ENCODE measurements around the gene WNT5A. TPM values are rescaled to one million over a fixed set of nuclear protein-coding genes. Genes with fewer than 3 reads are reported as not detected.

WNT5A gene
- total and polyA plus RNA-seq, 9 of the 15 experiments (the other 6 are each of a cell fraction or from before 2014, with no cell fraction given) = 0.11 TPM; not detected in 8

DNA sequence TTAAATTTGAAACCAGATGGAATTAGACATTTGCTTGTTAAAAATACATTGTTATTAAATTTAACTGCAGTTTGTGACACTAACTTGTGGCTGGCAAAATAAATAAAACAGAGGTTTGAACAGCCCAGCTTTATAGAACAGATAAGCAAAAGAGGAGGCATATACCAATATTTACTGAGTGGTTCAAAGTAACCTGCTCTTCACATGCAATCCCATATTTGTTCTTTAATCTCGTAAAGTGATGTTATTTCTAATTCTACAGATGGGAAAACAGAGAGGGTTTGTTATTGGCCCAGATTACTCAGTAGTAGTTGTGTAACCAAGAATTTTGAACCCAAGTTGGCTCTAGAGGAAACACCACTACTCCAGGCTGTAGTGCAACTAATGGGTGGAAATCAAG is 37.6 kb downstream of the WNT5A start:
- DNase-seq (ENCODE audit: extremely low read depth in 1 of 4, low spot score in 3 of 4) (no peak), FAIRE-seq (no peak), ATAC-seq (no peak)
- TF ChIP-seq, protein P1, sequence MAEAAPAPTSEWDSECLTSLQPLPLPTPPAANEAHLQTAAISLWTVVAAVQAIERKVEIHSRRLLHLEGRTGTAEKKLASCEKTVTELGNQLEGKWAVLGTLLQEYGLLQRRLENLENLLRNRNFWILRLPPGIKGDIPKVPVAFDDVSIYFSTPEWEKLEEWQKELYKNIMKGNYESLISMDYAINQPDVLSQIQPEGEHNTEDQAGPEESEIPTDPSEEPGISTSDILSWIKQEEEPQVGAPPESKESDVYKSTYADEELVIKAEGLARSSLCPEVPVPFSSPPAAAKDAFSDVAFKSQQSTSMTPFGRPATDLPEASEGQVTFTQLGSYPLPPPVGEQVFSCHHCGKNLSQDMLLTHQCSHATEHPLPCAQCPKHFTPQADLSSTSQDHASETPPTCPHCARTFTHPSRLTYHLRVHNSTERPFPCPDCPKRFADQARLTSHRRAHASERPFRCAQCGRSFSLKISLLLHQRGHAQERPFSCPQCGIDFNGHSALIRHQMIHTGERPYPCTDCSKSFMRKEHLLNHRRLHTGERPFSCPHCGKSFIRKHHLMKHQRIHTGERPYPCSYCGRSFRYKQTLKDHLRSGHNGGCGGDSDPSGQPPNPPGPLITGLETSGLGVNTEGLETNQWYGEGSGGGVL (CRISPR knock-in tag; IDR thresholded peaks at IDR 0.05) = no peak
- TF ChIP-seq TRIM28 (IDR thresholded peaks at IDR 0.05) (no peak), TEAD4 (IDR thresholded peaks at IDR 0.05; ENCODE audit: low read length) (no peak), TEAD4 (CRISPR knock-in tag; IDR thresholded peaks at IDR 0.05; ENCODE audit: borderline replicate concordance) (no peak), JUNB (CRISPR knock-in tag; conservative IDR thresholded peaks at IDR 0.05) (no peak), PTBP1 (IDR thresholded peaks at IDR 0.05; ENCODE audit: low read depth, low read length) (no peak), ZNF239 (CRISPR knock-in tag; IDR thresholded peaks at IDR 0.05) (no peak), SMARCB1 (IDR thresholded peaks at IDR 0.05; ENCODE audit: insufficient read length, low read depth) (no peak), BMI1 (IDR thresholded peaks at IDR 0.05; ENCODE audit: low read length) (no peak), RHOXF2B (CRISPR knock-in tag; conservative IDR thresholded peaks at IDR 0.05) (no peak), ZNF778 (CRISPR knock-in tag; IDR thresholded peaks at IDR 0.05) (no peak), HDGF (IDR thresholded peaks at IDR 0.05) (no peak), KAT2B (IDR thresholded peaks at IDR 0.05; ENCODE audit: low read depth, low read length) (no peak)
- TF ChIP-seq, protein P2, sequence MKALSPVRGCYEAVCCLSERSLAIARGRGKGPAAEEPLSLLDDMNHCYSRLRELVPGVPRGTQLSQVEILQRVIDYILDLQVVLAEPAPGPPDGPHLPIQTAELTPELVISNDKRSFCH (CRISPR knock-in tag; IDR thresholded peaks at IDR 0.05) = no peak
- TF ChIP-seq, protein P2 (tag; IDR thresholded peaks at IDR 0.05) = no peak
- Histone ChIP-seq H3K27ac (ENCODE audit: extremely low read depth, low read depth, low read length) (no peak overlapping the region), H3K9me1 (ENCODE audit: control insufficient read depth, insufficient read depth, low read length) (no peaks in the 10 kb centered on the region), H3K9ac (ENCODE audit: insufficient read depth in 1 of 2, low read depth in 2 of 2, low read length in 2 of 2) (no peak overlapping the region), H2AFZ (ENCODE audit: low read depth, low read length) (no peak overlapping the region), H3K36me3 (ENCODE audit: control insufficient read depth, insufficient read depth, low read length) (no peaks in the 10 kb centered on the region), H3K79me2 (ENCODE audit: control insufficient read depth, insufficient read depth, low read length) (no peaks in the 10 kb centered on the region), H3K4me1 (replicated peaks in 1 of 2; ENCODE audit: control insufficient read depth in 2 of 2, insufficient read depth in 2 of 2, low read length in 2 of 2) (no peaks in the 10 kb centered on the region), H3K4me3 (no peak overlapping the region), H4K20me1 (replicated peaks; ENCODE audit: control insufficient read depth, insufficient read depth, low read length) (no peaks in the 10 kb centered on the region), H3K9me3 (replicated peaks; ENCODE audit: control insufficient read depth, insufficient read depth, low read depth, low read length) (no peaks in the 10 kb centered on the region), H3K27me3 (ENCODE audit: control insufficient read depth in 2 of 2, insufficient read depth in 2 of 2, low read length in 2 of 2) (0 out of 5 replicates have a peak, but pooled peaks cover 0 to 5% of the 10 kb centered on the region in 2 experiments), H3K4me2 (ENCODE audit: insufficient read depth, low read length) (no peak overlapping the region)
- CTCF ChIA-PET (ENCODE audit: low intra/inter-chr PET ratio) = no interaction called here
- in situ Hi-C loops (cut with MboI) = no loop called here
- intact Hi-C loops (cut with micrococcal nuclease) = no loop called here
- 0% methylated on average over 1 of the region's 1 CpG for WGBS (ENCODE audit: insufficient coverage, low coverage, missing lambda C conversion rate)
- POLR2A ChIA-PET = no interaction called here
- BruUV-seq (replicated peaks) = no TSS peak

All from K562 (cell line).